Neural progenitor cell (in vitro differentiated cells): ENCODE measurements around the gene ROBO4. TPM values are rescaled to one million over a fixed set of nuclear protein-coding genes. Genes with fewer than 3 reads are reported as not detected.

Source experiments
- DNase-seq: peaks from one replicate; pipeline ENCODE4 v3.0.0-alpha.2; 2016; ENCODE audit warnings: low spot score
- H2AFZ ChIP-seq: fragments of 200-600 bp; sonication (generic); replicated peaks from 2 replicates; pipeline ENCODE4 v1.6.1; 2016; ENCODE audit warnings: antibody characterized with exemption
- H3F3A ChIP-seq: fragments of 200-600 bp; sonication (generic); 2 replicates; pipeline ENCODE4 v1.6.1; 2016; ENCODE audit warnings: antibody characterized with exemption, low read depth
- H3K27ac ChIP-seq: fragments of 200-600 bp; sonication (generic); 2 replicates; pipeline ENCODE4 v1.5.1; 2016; ENCODE audit warnings: mild to moderate bottlenecking
- H3K27me3 ChIP-seq: fragments of 200-600 bp; sonication (generic); 2 replicates; pipeline ENCODE4 v1.6.1; 2016; ENCODE audit warnings: mild to moderate bottlenecking, moderate library complexity
- H3K36me3 ChIP-seq: fragments of 200-600 bp; sonication (generic); 2 replicates; pipeline ENCODE4 v1.5.1; 2016
- H3K4me1 ChIP-seq: fragments of 200-600 bp; sonication (generic); 2 replicates; pipeline ENCODE4 v1.6.1; 2016; ENCODE audit warnings: mixed run types
- H3K4me2 ChIP-seq: fragments of 200-600 bp; sonication (generic); 2 replicates; pipeline ENCODE4 v1.6.1; 2016
- H3K4me3 ChIP-seq: fragments of 200-600 bp; sonication (generic); 2 replicates; pipeline ENCODE4 v1.5.1; 2016
- H3K79me2 ChIP-seq: fragments of 200-600 bp; sonication (generic); 2 replicates; pipeline ENCODE4 v1.6.1; 2016; ENCODE audit warnings: low read depth
- H3K9ac ChIP-seq: fragments of 200-600 bp; sonication (generic); 2 replicates; pipeline ENCODE4 v1.6.1; 2016
- H3K9me3 ChIP-seq: fragments of 200-600 bp; sonication (generic); 2 replicates; pipeline ENCODE4 v1.5.1; 2016; ENCODE audit warnings: low read depth
- H4K20me1 ChIP-seq: fragments of 200-600 bp; sonication (generic); 2 replicates; pipeline ENCODE4 v1.6.1; 2016; ENCODE audit warnings: low read depth
- H3K27ac Mint-ChIP-seq: 3 replicates; pipeline ENCODE4 v1.8.0; 2021; ENCODE audit warnings: mixed read lengths
- H3K27me3 Mint-ChIP-seq: 2 replicates; pipeline ENCODE4 v1.8.0; 2022; ENCODE audit warnings: low read depth, mild to moderate bottlenecking, inconsistent platforms, moderate library complexity, mixed read lengths; ENCODE audit not compliant: insufficient read depth
- H3K36me3 Mint-ChIP-seq: 3 replicates; pipeline ENCODE4 v1.8.0; 2021; ENCODE audit warnings: mixed read lengths
- H3K4me1 Mint-ChIP-seq: 3 replicates; pipeline ENCODE4 v1.8.0; 2021; ENCODE audit warnings: mixed read lengths
- H3K4me3 Mint-ChIP-seq: 3 replicates; pipeline ENCODE4 v1.8.0; 2021; ENCODE audit warnings: mild to moderate bottlenecking, moderate library complexity, mixed read lengths
- H3K9me3 Mint-ChIP-seq: 3 replicates; pipeline ENCODE4 v1.8.0; 2020; ENCODE audit warnings: mixed read lengths
- EZH2 ChIP-seq: fragments of 200-600 bp; sonication (generic); IDR thresholded peaks from 2 replicates; pipeline ENCODE4 v1.6.1; 2017; ENCODE audit warnings: antibody characterized with exemption, mild to moderate bottlenecking, moderate library complexity
- EZH2phosphoT487 ChIP-seq: fragments of 200-600 bp; sonication (generic); IDR thresholded peaks from 2 replicates; pipeline ENCODE4 v1.6.1; 2017; ENCODE audit warnings: antibody characterized with exemption
- total RNA-seq: library from RNA; depleted of rRNA; stranded (reverse); fragments of >200 nt; gene quantifications from 2 replicates; pipeline ENCODE4 v1.2.3, GENCODE V29; 2015; ENCODE audit warnings: low replicate concordance
- TF ChIP-seq, protein P1 (sequence below): fragments of 200-600 bp; sonication (generic); IDR thresholded peaks from 2 replicates; pipeline ENCODE4 v1.5.1; 2017; ENCODE audit warnings: antibody characterized with exemption, mild to moderate bottlenecking

Gene ROBO4
- total RNA-seq, 1 donor from 2014 or later: not detected

DNA sequence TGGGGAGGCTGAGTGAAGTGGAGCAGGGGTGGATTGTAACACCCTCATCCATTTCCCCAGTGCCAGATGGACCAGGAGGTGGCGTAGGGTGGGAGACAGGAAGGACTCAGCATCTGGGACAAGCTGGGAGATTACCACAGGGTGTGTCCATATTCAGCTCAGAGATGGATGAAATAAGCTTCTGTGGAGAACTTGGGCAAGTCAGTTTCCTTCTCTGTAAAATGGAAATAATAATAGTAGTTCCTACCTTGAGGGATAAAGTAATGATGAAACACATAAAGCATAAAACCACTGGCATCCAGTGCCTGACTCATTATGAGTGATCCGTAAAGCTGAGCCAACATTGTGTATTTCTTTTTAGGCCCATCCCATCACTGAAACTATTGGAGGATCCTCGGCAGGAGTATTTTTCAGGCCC lies 607 bp upstream of the ROBO4 start:
- Histone ChIP-seq H3K27ac (no peak overlapping the region), H3K4me3 (no peak overlapping the region), H3K9me3 (no peaks in the 10 kb centered on the region), H3K79me2 (no peaks in the 10 kb centered on the region), H3K36me3 (no peaks in the 10 kb centered on the region), H3K9ac (no peak overlapping the region), H3K27me3 (peaks cover 23% of the 10 kb centered on the region), H3F3A (peaks cover 10% of the 10 kb centered on the region), H2AFZ (no peak overlapping the region), H3K4me1 (peaks cover 19% of the 10 kb centered on the region), H4K20me1 (no peaks in the 10 kb centered on the region), H3K4me2 (no peak overlapping the region)
- no peaks in the 10 kb centered on the region for H3K36me3 Mint-ChIP-seq
- H3K4me3 Mint-ChIP-seq: no peak overlapping the region
- no peak overlapping the region for H3K27ac Mint-ChIP-seq
- peaks cover 19% of the 10 kb centered on the region for H3K4me1 Mint-ChIP-seq
- peaks cover 1% of the 10 kb centered on the region for H3K27me3 Mint-ChIP-seq
- DNase-seq: no peak
- H3K9me3 Mint-ChIP-seq: no peaks in the 10 kb centered on the region
- TF ChIP-seq, protein P1, sequence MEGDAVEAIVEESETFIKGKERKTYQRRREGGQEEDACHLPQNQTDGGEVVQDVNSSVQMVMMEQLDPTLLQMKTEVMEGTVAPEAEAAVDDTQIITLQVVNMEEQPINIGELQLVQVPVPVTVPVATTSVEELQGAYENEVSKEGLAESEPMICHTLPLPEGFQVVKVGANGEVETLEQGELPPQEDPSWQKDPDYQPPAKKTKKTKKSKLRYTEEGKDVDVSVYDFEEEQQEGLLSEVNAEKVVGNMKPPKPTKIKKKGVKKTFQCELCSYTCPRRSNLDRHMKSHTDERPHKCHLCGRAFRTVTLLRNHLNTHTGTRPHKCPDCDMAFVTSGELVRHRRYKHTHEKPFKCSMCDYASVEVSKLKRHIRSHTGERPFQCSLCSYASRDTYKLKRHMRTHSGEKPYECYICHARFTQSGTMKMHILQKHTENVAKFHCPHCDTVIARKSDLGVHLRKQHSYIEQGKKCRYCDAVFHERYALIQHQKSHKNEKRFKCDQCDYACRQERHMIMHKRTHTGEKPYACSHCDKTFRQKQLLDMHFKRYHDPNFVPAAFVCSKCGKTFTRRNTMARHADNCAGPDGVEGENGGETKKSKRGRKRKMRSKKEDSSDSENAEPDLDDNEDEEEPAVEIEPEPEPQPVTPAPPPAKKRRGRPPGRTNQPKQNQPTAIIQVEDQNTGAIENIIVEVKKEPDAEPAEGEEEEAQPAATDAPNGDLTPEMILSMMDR: no peak
- no peak for TF ChIP-seq EZH2
- TF ChIP-seq EZH2phosphoT487: no peak

DNA sequence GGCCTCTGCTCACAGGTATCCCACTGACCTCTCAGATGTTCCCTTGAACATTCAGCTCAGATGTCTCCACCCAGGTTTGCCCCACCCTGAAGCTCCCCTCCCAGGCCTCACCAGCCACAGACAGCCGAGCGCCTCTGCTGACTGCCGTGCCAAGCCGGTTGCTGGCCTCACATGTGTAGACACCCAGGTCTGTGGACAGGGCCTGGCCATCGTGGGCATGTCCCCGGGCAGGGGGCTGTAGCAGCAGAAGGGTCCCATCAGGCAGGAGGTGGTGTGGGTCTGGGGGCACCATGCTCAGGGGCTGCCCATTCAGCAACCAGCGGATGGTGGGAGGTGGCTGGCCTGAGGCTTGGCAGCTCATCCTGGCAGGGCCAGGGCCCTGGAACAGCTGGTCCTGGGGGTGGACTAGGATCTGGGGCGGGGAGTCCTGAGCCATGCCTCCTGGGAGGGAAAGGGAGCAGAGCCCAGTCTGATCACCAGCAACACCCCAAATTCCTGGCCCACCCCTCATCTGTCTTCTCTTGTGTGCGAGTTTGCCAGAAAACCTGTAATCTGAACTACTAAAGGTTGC lies 759 bp downstream of the ROBO4 start:
- Histone ChIP-seq H3K9ac (no peak overlapping the region), H3K4me3 (no peak overlapping the region), H3K9me3 (no peaks in the 10 kb centered on the region), H3K36me3 (no peaks in the 10 kb centered on the region), H3K79me2 (no peaks in the 10 kb centered on the region), H3K4me1 (peaks cover 18% of the 10 kb centered on the region), H3F3A (peaks cover 10% of the 10 kb centered on the region), H3K4me2 (no peak overlapping the region), H3K27me3 (peaks cover 15% of the 10 kb centered on the region), H4K20me1 (no peaks in the 10 kb centered on the region), H2AFZ (no peak overlapping the region), H3K27ac (no peak overlapping the region)
- no peak for TF ChIP-seq EZH2
- TF ChIP-seq, protein P1: no peak
- TF ChIP-seq EZH2phosphoT487: no peak
- Mint-ChIP-seq H3K4me3 (no peak overlapping the region), H3K36me3 (no peaks in the 10 kb centered on the region), H3K27ac (peak overlapping the region; percentile 14), H3K9me3 (no peaks in the 10 kb centered on the region), H3K27me3 (peaks cover 8% of the 10 kb centered on the region), H3K4me1 (peaks cover 19% of the 10 kb centered on the region)
- DNase-seq: no peak

DNA sequence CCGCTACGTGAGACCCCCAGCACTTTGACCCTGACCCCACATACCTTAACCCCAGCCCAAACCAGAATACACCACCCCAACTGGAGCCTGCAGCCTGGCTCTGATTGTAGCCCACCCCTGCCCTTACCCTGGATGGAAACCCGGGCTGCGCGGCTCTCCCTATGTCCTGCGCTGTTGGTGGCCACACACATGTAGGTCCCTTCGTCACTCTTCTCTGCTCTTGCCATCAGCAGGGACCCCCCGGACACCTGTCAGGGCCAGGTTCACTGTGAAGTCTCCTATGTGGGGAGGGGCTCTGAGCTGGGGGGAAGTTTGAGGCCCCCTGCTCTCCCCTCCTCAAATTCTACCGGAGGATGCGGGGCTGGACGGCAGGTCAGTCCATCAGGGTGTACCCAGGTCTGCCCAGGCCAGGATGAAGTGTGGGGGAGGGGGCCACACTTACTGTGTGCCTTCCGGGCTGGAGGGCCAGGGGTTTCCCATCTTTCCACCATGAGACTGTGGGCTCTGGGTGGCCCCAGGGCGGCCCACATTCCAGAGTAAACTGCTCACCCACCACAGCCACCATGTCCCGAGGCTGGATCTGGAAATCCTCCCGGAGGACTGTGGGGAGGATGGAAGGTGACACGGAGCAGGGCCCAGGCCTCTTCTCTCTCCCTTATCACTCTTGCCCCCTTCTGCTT lies 1.5 kb downstream of the ROBO4 start:
- Mint-ChIP-seq H3K4me3 (no peak overlapping the region), H3K27me3 (peaks cover 8% of the 10 kb centered on the region), H3K27ac (peak overlapping the region; percentile 50), H3K4me1 (peaks cover 19% of the 10 kb centered on the region), H3K36me3 (no peaks in the 10 kb centered on the region), H3K9me3 (no peaks in the 10 kb centered on the region)
- DNase-seq: no peak
- Histone ChIP-seq H4K20me1 (no peaks in the 10 kb centered on the region), H3K4me3 (no peak overlapping the region), H3K79me2 (no peaks in the 10 kb centered on the region), H2AFZ (no peak overlapping the region), H3F3A (peaks cover 10% of the 10 kb centered on the region), H3K4me1 (peaks cover 20% of the 10 kb centered on the region), H3K9me3 (no peaks in the 10 kb centered on the region), H3K36me3 (no peaks in the 10 kb centered on the region), H3K27ac (no peak overlapping the region), H3K4me2 (no peak overlapping the region), H3K9ac (no peak overlapping the region), H3K27me3 (peaks cover 9% of the 10 kb centered on the region)
- TF ChIP-seq EZH2phosphoT487 (no peak), EZH2 (no peak)
- TF ChIP-seq, protein P1: no peak
